ENCODE results near the gene ZDHHC18. TPM values are rescaled to one million over a fixed set of nuclear protein-coding genes. Genes with fewer than 3 reads are reported as not detected.
"Not testable (repeated sequence)": the region's sequence is repeated elsewhere in the genome, so short reads cannot be mapped to it uniquely, and the experiment has no call there.

ZDHHC18 gene
- total RNA-seq, 6 experiments from 2014 or later: 9.6 to 16.9 (median 14.1) TPM

DNA sequence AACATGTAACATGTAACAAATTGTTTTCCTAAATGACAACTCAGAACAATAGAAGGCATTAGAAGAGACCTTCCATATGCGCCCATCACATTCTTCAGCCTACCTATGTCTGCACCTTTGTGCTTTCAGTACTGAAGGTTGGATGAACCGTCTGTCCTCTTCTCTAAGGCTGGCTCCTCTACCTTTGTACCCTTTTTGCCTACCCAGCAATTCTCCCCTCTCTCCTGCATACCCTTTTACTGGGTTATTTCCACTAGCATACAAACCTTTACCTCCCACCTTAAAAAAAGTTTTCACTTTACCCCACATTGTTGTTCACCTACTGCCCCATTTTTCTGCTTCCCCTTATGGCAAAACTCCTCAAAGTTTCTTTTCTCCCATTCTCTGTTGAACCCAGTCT, 33.6 kb upstream of the ZDHHC18 start:
- no peak for ATAC-seq
- no peak for DNase-seq
- intact Hi-C loops (cut with DNase I): loop anchor here (5.0 to 10.0 kb wide), 2 partner anchors 188 to 191 kb away; no protein-coding TSS in a partner anchor
- WGBS (ENCODE audit: insufficient coverage, low coverage, low lambda C conversion rate, missing lambda C conversion rate): 85% methylated on average over 2 of the region's 2 CpGs
- TF ChIP-seq, protein P1, sequence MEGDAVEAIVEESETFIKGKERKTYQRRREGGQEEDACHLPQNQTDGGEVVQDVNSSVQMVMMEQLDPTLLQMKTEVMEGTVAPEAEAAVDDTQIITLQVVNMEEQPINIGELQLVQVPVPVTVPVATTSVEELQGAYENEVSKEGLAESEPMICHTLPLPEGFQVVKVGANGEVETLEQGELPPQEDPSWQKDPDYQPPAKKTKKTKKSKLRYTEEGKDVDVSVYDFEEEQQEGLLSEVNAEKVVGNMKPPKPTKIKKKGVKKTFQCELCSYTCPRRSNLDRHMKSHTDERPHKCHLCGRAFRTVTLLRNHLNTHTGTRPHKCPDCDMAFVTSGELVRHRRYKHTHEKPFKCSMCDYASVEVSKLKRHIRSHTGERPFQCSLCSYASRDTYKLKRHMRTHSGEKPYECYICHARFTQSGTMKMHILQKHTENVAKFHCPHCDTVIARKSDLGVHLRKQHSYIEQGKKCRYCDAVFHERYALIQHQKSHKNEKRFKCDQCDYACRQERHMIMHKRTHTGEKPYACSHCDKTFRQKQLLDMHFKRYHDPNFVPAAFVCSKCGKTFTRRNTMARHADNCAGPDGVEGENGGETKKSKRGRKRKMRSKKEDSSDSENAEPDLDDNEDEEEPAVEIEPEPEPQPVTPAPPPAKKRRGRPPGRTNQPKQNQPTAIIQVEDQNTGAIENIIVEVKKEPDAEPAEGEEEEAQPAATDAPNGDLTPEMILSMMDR (IDR thresholded peaks at IDR 0.05): no peak
- TF ChIP-seq POLR2A (IDR thresholded peaks at IDR 0.05): no peak
- peaks cover 0 to 39% (median 18%) of the 10 kb centered on the region in 4 donors for H3K4me1 ChIP-seq
- H3K9me3 ChIP-seq: no peaks in the 10 kb centered on the region
- no peak overlapping the region for H3K4me3 ChIP-seq
- no peaks in the 10 kb centered on the region for H3K36me3 ChIP-seq
- H3K27ac ChIP-seq: no peak overlapping the region
- no peaks in the 10 kb centered on the region for H3K27me3 ChIP-seq

DNA sequence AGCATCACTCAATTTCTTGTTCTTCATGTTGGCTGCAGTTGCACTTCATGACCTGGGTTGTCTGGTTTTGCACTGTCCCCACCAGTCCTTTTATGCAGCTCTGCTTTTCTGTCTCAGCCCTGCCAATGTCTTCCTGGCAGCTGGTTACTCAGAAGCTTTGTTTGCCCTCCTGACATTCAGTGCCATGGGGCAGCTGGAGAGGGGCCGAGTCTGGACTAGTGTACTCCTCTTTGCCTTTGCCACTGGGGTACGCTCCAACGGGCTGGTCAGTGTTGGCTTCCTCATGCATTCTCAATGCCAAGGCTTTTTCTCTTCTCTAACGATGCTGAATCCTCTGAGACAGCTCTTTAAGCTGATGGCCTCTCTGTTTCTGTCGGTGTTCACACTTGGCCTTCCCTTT, 32.1 kb upstream of the ZDHHC18 start:
- H3K27ac ChIP-seq: peak overlapping the region in 1 of 3 donors; percentile 4
- intact Hi-C loops (cut with DNase I): loop anchor here (5.0 to 10.0 kb wide), 2 partner anchors 190 to 192 kb away; no protein-coding TSS in a partner anchor
- DNase-seq (peak; percentile 67 to 85 (median 82)), ATAC-seq (peak; percentile 72 to 87 (median 78))
- H3K4me1 ChIP-seq: peaks cover 0 to 48% (median 23%) of the 10 kb centered on the region in 4 donors
- no peaks in the 10 kb centered on the region for H3K9me3 ChIP-seq
- no peaks in the 10 kb centered on the region for H3K36me3 ChIP-seq
- H3K4me3 ChIP-seq: no peak overlapping the region
- WGBS (ENCODE audit: insufficient coverage, low coverage, low lambda C conversion rate, missing lambda C conversion rate): 51% methylated on average over 3 of the region's 5 CpGs
- TF ChIP-seq, protein P1 (IDR thresholded peaks at IDR 0.05): no peak
- TF ChIP-seq POLR2A (IDR thresholded peaks at IDR 0.05): no peak
- H3K27me3 ChIP-seq: no peaks in the 10 kb centered on the region

DNA sequence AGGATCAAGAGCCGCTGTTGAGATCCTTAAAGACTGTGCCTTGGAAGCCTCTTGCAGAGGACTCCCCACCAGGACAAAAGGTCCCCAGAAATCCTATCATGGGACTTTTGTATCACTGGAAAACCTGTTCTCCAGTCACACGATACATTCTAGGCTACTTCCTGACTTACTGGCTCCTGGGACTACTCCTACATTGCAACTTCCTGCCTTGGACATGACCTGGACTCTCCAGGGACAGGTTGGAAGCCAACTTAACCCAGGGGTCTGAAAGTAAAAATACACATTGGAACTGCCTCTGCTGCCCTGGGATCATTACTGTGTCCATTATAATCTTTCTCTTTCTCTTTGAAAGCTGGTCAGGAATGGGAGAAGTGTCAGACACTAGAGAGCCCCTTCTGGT, 28.9 kb upstream of the ZDHHC18 start:
- Histone ChIP-seq H3K27ac (peak overlapping the region in 1 of 3 donors; percentile 24), H3K9me3 (no peaks in the 10 kb centered on the region), H3K27me3 (no peaks in the 10 kb centered on the region), H3K4me3 (no peak overlapping the region), H3K36me3 (no peaks in the 10 kb centered on the region), H3K4me1 (peaks cover 0 to 57% (median 26%) of the 10 kb centered on the region in 4 donors)
- no peak for DNase-seq
- intact Hi-C loops (cut with DNase I): loop anchor here in 1 of 2 donors (10.0 kb wide), 1 partner anchor 193 kb away; no protein-coding TSS in a partner anchor
- ATAC-seq: no peak
- 75% methylated on average over 2 of the region's 2 CpGs for WGBS (ENCODE audit: insufficient coverage, low coverage, low lambda C conversion rate, missing lambda C conversion rate)
- TF ChIP-seq, protein P1 (IDR thresholded peaks at IDR 0.05): no peak
- no peak for TF ChIP-seq POLR2A (IDR thresholded peaks at IDR 0.05)

DNA sequence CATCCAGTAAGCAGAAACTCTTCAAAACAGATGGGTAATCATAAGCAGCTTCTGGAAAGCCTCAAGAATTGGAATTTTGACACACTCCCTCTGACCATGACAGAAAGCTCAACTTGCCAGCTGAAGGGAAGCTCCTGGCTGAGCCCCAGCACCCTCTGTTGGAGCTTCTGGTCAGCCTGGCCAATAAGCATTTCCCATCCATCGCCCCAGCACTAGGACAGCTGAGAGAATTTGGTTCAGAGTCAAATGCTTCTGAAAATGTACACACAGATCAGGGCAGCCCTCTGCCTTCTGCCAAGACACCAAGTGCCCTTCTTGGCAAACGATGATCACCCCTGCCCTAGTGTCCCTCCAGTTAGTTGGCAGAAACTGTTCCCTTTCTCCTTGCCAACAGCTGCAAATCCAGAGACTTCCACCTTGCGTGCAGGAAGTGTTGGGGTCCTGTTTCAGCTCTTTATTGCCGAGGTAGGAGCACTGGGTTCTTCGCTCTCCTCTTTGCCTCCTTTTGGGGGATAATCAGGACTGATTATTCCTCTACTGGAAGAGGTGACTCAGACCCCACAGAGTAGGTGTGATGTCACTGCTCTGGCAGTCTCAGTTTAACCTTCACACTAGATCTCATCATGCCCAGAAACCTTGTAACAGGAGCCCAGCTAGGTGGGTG, 26.9 kb upstream of the ZDHHC18 start:
- H3K27me3 ChIP-seq: no peaks in the 10 kb centered on the region
- intact Hi-C loops (cut with DNase I): loop anchor here in 1 of 2 donors (10.0 kb wide), 1 partner anchor 195 kb away; no protein-coding TSS in a partner anchor

DNA sequence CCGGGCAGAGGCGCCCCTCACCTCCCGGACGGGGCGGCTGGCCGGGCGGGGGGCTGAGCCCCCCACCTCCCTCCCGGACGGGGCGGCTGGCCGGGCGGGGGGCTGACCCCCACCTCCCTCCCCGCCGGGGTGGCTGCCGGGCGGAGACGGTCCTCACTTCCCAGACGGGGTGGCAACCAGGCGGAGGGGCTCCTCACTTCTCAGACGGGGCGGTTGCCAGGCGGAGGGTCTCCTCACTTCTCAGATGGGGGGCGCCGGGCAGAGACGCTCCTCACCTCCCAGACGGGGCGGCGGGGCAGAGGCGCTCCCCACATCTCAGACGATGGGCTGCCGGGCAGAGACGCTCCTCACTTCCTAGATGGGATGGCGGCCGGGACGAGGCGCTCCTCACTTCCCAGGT, 22.6 kb upstream of the ZDHHC18 start:
- ATAC-seq; H3K36me3 ChIP-seq; DNase-seq; H3K4me3 ChIP-seq; H3K27ac ChIP-seq; H3K9me3 ChIP-seq; intact Hi-C loops (cut with DNase I); H3K27me3 ChIP-seq: not testable (repeated sequence)
- no CpG with 5 or more reads among the region's 36 CpGs for WGBS (ENCODE audit: insufficient coverage, low coverage, low lambda C conversion rate, missing lambda C conversion rate)
- peaks cover 0 to 26% (median 10%) of the 10 kb centered on the region in 4 donors for H3K4me1 ChIP-seq

More for the DNA sequence above, 26.9 kb upstream of the ZDHHC18 start:
- peaks cover 0 to 43% (median 18%) of the 10 kb centered on the region in 4 donors for H3K4me1 ChIP-seq
- peak; percentile 80 to 94 (median 91) for DNase-seq
- 13% methylated on average over 3 of the region's 5 CpGs for WGBS (ENCODE audit: insufficient coverage, low coverage, low lambda C conversion rate, missing lambda C conversion rate)
- peak overlapping the region; percentile 65 to 72 (median 68) for H3K27ac ChIP-seq
- H3K4me3 ChIP-seq: no peak overlapping the region
- no peaks in the 10 kb centered on the region for H3K36me3 ChIP-seq
- no peak for TF ChIP-seq POLR2A (IDR thresholded peaks at IDR 0.05)
- TF ChIP-seq, protein P1 (IDR thresholded peaks at IDR 0.05): no peak
- peak; percentile 85 to 94 (median 90) for ATAC-seq
- no peaks in the 10 kb centered on the region for H3K9me3 ChIP-seq
